HG03103 (cell line): ENCODE measurements around the gene CST7.

ENCODE experiments used
- ATAC-seq: cut with Tn5 transposase; IDR thresholded peaks from one replicate; pipeline ENCODE4 v1.9.1; 2021; ENCODE audit warnings: low read depth; ENCODE audit not compliant: unreplicated experiment

Gene CST7

GRCh38 chr20:24950128-24950835 is 1.2 kb downstream of the CST7 start:
- ATAC-seq: no peak

- ATAC-seq: no peak
Observed at GRCh38 chr20:24950836-24951525, 1.9 kb downstream of the CST7 start.

GRCh38 chr20:24951536-24952083 is 2.5 kb downstream of the CST7 start:
- ATAC-seq: no peak

- no peak for ATAC-seq
Observed at GRCh38 chr20:24952376-24953208, 3.5 kb downstream of the CST7 start.

- no peak for ATAC-seq
Observed at GRCh38 chr20:24953209-24953575, 4.1 kb downstream of the CST7 start.

- no peak for ATAC-seq
Observed at GRCh38 chr20:24953621-24954133, 4.6 kb downstream of the CST7 start.

- ATAC-seq: no peak
Observed at GRCh38 chr20:24954151-24954550, 5.1 kb downstream of the CST7 start.

GRCh38 chr20:24954566-24954965 is 5.5 kb downstream of the CST7 start:
- ATAC-seq: no peak

- ATAC-seq: peak; percentile 90
Observed at GRCh38 chr20:24955045-24955444, 6.0 kb downstream of the CST7 start.

- ATAC-seq: no peak
Observed at GRCh38 chr20:24956001-24956841, 7.2 kb downstream of the CST7 start.

GRCh38 chr20:24957326-24958016 is 8.4 kb downstream of the CST7 start:
- ATAC-seq: no peak

GRCh38 chr20:24958506-24959385 is 9.7 kb downstream of the CST7 start:
- no peak for ATAC-seq

- no peak for ATAC-seq
Observed at GRCh38 chr20:24959591-24960301, 10.7 kb downstream of the CST7 start.

GRCh38 chr20:24960302-24960801 is 11.3 kb downstream of the CST7 start:
- no peak for ATAC-seq

- ATAC-seq: no peak
Observed at GRCh38 chr20:24960861-24961260, 11.8 kb downstream of the CST7 start.

- no peak for ATAC-seq
Observed at GRCh38 chr20:24961384-24962181, 12.5 kb downstream of the CST7 start.

GRCh38 chr20:24962182-24962492 is 13.1 kb downstream of the CST7 start:
- ATAC-seq: no peak
